PFSK-1 (cell line): ENCODE measurements around the gene CA4.

ENCODE experiments used
- FOXP2 ChIP-seq: optimal IDR thresholded peaks from 2 replicates; pipeline ENCODE3; 2011; ENCODE audit warnings: borderline replicate concordance, control low read depth, inconsistent platforms; ENCODE audit not compliant: insufficient read depth; ENCODE audit errors: extremely low read length, extremely low read depth
- POLR2AphosphoS5 ChIP-seq: IDR thresholded peaks from 2 replicates; pipeline ENCODE4 v1.6.1; 2012; ENCODE audit warnings: low read depth, mild to moderate bottlenecking, control low read depth, low read length, moderate library complexity
- SIN3A ChIP-seq: IDR thresholded peaks from 2 replicates; pipeline ENCODE4 v1.6.1; 2012; ENCODE audit warnings: mild to moderate bottlenecking, low read length, moderate library complexity, borderline replicate concordance; ENCODE audit not compliant: insufficient read depth
- TAF1 ChIP-seq: IDR thresholded peaks from 2 replicates; pipeline ENCODE4 v1.6.1; 2012; ENCODE audit warnings: low read length, control low read depth, borderline replicate concordance; ENCODE audit not compliant: insufficient read depth
- TF ChIP-seq, protein P1 (sequence below), 2 experiments: IDR thresholded peaks; 2 replicates each; pipeline versions ENCODE4 v1.6.1 to v1.8.0; 2011 to 2012; ENCODE audit warnings: low read depth in 2 of 2, low read length in 2 of 2, control low read depth in 1 of 2, inconsistent platforms in 1 of 2, mild to moderate bottlenecking in 1 of 2, moderate library complexity in 1 of 2; ENCODE audit not compliant: insufficient read depth in 1 of 2

Gene CA4

DNA sequence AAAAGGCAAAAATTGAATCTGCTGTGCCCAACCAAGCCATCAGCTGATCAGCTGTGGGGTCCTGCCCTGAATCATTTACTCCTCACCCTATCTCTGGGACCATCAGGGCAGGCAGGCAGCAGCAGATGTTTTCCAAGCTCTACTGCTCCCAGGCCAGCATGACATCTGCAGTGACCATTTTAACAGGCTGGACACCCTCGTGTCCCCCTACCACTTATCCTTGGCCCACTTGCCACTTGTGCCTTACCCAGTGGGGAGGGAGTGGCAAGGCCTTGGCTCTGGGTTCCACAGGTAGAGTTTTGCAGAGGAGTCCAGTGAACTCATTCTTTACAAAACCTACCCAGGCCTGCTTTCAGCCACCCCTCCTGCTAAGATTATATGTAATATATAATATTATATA, 12.0 kb upstream of the CA4 start:
- TF ChIP-seq TAF1 (no peak), POLR2AphosphoS5 (no peak), FOXP2 (no peak)
- TF ChIP-seq, protein P1, sequence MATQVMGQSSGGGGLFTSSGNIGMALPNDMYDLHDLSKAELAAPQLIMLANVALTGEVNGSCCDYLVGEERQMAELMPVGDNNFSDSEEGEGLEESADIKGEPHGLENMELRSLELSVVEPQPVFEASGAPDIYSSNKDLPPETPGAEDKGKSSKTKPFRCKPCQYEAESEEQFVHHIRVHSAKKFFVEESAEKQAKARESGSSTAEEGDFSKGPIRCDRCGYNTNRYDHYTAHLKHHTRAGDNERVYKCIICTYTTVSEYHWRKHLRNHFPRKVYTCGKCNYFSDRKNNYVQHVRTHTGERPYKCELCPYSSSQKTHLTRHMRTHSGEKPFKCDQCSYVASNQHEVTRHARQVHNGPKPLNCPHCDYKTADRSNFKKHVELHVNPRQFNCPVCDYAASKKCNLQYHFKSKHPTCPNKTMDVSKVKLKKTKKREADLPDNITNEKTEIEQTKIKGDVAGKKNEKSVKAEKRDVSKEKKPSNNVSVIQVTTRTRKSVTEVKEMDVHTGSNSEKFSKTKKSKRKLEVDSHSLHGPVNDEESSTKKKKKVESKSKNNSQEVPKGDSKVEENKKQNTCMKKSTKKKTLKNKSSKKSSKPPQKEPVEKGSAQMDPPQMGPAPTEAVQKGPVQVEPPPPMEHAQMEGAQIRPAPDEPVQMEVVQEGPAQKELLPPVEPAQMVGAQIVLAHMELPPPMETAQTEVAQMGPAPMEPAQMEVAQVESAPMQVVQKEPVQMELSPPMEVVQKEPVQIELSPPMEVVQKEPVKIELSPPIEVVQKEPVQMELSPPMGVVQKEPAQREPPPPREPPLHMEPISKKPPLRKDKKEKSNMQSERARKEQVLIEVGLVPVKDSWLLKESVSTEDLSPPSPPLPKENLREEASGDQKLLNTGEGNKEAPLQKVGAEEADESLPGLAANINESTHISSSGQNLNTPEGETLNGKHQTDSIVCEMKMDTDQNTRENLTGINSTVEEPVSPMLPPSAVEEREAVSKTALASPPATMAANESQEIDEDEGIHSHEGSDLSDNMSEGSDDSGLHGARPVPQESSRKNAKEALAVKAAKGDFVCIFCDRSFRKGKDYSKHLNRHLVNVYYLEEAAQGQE (IDR thresholded peaks at IDR 0.05; ENCODE audit: insufficient read depth in 1 of 2, low read depth in 2 of 2, low read length in 2 of 2) = no peak

DNA sequence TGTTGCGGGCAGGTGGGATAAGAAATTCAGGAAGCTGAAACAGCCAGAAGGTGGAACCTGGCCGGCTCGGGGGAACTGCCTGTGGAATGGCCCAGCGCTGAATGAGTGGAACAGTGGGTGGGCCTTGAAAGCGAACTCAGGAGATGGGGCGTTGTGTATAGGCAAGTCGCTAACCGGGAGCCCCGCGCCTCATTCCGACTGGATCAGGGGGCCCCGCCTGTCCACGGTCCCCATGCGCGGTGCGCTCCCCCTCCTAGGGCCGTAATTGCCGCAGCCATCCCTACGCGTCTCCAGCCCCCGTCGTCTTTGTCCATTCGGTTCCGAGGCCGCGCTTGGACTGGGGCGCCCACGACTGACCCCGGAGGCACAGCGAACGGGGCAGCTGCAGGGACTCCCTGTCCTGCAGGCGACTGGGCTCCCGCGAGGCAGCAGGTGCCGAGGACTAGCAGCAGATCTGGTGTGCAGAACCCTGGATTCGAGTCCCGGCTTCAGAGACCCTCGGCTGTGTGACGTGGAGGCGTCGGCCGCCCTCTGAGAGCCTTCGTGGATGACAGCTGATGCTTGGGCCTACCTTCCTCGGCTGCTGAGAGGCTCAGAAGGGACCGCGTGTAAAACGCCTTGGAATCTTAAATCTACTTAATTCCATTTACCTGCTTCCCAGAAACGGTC, 10.9 kb upstream of the CA4 start:
- TF ChIP-seq, protein P1 (IDR thresholded peaks at IDR 0.05; ENCODE audit: insufficient read depth in 1 of 2, low read depth in 2 of 2, low read length in 2 of 2) = 0 out of 4 replicates have a peak, but pooled peaks of 1 of the 2 experiments have one; percentile 11
- TF ChIP-seq POLR2AphosphoS5 = no peak

DNA sequence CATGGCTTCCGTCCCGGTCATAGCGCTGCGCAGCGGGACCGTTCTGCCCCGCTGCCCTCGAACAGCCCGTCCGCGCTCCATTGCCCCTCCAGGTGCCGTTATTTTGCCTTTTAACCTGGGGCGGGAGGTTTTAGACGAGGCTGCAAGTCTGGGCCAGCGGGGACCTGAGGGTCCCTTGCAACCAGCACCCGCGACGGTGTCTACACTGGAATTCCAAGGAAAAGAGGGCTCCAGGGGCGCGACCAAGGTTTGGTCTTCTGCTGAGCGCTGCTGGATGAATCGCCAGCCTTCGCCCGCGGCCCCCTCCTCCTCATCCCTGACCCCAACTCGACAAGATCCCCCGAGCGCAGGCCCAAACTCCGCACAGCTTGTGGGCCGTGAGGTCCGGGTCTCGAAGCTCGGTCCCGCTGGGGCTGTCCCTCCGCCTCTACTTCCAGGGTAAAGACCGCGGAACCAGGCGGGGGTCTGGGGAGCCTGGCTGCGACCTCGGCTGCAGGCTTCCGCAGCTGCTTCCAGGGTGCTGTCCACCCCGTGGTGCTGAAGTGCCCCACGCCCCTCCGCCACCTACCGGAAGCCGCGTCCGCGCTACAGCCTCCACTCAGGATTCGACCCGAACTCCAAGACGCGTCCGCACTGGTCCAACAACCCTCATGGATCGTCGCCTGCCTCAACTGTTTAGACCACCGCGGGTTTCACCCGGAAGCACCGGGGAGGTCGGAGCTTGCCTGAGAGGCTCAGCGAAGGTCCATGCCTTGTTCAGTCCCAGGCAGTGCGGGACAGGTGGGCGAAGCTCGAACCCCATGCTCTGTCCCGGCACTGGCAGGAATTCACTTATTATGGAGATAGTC, 10.1 kb upstream of the CA4 start:
- TF ChIP-seq SIN3A = peak; percentile 100
- TF ChIP-seq, protein P1 (IDR thresholded peaks at IDR 0.05; ENCODE audit: insufficient read depth in 1 of 2, low read depth in 2 of 2, low read length in 2 of 2) = peak; percentile 100
- no peak for TF ChIP-seq TAF1
- peak; percentile 83 for TF ChIP-seq FOXP2

DNA sequence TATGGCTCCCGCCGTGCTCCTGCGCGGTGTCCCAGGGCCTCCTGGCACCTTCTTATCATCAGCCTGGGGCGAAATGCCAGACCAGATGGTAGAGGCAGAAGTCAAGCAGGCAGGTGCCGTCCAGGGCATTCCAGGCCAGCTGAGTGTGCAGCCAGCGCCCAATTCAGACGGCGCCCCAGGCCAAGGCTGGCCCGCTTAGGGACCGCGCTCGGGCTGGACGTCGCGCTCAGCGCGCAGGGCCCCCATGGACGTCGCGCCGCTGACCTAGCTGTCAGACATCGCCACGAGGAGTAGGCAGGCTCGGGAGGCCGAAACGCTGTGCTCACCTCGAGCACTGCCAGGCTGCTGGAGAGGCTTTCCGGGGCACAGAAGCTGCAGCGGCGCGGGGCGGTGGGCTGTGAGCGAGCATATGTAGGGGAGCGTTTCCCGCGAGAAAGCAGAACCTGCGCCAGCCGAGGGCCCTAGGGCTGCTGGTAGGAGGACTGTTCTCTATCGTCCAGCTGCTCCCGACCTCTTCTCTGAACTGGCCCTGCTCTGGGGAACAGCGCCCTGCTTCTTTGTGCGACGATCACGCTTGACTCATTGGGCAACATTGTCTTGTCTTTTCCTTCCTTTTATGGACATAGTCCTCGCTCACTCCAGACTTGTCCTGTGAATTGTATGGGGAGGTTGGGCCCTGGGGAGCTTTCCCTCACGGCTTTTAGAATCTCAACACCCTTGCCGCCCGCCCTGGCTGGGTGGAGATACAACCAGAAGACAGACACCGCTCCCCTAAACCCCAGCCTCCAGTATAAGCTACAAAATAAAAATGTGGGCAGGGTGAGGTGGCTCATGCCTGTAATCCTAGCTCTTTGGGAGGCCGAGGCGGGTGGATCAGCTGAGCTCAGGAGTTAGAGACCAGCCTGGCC, 8.4 kb upstream of the CA4 start:
- no peak for TF ChIP-seq TAF1
- no peak for TF ChIP-seq FOXP2
- TF ChIP-seq SIN3A = no peak
- TF ChIP-seq POLR2AphosphoS5 = no peak
- TF ChIP-seq, protein P1 (IDR thresholded peaks at IDR 0.05; ENCODE audit: insufficient read depth in 1 of 2, low read depth in 2 of 2, low read length in 2 of 2) = no peak
